Retinal pigment epithelial cell (primary cell): Measurements from ENCODE around the gene ADAM30.

Experiments used
- DNase-seq: peaks from one replicate; pipeline ENCODE4 v3.0.0-alpha.2; 2010; ENCODE audit warnings: low read depth
- H3K4me3 ChIP-seq: 2 replicates; pipeline ENCODE4 v1.5.1; 2011; ENCODE audit warnings: mild to moderate bottlenecking, low read length, control low read depth, moderate library complexity
- TF ChIP-seq, protein P1 (sequence below): conservative IDR thresholded peaks from 2 replicates; pipeline ENCODE4 v1.5.1; 2011; ENCODE audit warnings: low read depth, low read length, control low read depth, inconsistent platforms

ADAM30 gene

DNA sequence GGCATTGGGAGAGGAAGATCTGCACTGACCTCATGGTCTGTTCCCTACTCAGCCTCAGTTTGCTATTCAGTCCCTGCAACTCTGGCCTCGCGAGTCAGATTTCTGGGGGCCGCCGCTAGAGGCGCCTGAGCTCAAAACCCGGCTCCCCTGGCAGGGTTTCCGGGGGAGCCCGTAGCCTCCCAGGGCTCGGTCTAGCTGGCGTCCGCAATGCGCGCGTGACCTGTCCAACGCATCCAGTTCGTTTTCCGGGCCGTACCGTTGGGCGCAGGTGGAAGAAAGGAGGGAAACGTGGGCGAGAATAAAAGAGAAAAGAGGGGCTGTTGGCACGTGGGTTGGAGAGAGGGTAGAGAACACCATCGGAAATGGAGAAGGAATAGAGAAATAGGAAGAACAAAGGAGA is at the start of gene ADAM30:
Gene ADAM30, minus strand, starts transcription at position 213 of the 400 bp plus-strand sequence. Its CDS starts 179 bp downstream, at position 34.
- no peak within 1 kb of the TSS for H3K4me3 ChIP-seq
- DNase-seq, result no peak
- TF ChIP-seq, protein P1, sequence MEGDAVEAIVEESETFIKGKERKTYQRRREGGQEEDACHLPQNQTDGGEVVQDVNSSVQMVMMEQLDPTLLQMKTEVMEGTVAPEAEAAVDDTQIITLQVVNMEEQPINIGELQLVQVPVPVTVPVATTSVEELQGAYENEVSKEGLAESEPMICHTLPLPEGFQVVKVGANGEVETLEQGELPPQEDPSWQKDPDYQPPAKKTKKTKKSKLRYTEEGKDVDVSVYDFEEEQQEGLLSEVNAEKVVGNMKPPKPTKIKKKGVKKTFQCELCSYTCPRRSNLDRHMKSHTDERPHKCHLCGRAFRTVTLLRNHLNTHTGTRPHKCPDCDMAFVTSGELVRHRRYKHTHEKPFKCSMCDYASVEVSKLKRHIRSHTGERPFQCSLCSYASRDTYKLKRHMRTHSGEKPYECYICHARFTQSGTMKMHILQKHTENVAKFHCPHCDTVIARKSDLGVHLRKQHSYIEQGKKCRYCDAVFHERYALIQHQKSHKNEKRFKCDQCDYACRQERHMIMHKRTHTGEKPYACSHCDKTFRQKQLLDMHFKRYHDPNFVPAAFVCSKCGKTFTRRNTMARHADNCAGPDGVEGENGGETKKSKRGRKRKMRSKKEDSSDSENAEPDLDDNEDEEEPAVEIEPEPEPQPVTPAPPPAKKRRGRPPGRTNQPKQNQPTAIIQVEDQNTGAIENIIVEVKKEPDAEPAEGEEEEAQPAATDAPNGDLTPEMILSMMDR, result peak; percentile 7

DNA sequence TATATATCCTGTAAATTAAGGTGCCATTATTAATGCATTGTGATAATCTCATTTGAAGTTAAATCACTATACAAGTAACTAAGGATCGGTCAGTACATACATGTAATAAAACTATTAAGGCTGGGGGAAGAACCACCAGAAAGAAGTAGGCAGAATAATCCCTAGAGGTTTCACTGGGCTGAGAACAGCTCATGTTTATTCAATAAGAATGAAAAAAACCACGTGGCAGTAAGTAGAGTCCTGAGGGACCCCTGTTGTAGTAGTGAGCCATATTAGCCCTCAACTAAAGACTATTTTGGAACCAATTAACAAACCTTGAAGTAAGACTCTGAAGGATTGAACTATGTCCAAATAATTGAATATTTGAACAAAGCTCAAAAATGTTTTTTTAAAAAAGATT is 46.9 kb upstream of the ADAM30 start:
- TF ChIP-seq, protein P1, result no peak
- no peak overlapping the region for H3K4me3 ChIP-seq
- no peak for DNase-seq

DNA sequence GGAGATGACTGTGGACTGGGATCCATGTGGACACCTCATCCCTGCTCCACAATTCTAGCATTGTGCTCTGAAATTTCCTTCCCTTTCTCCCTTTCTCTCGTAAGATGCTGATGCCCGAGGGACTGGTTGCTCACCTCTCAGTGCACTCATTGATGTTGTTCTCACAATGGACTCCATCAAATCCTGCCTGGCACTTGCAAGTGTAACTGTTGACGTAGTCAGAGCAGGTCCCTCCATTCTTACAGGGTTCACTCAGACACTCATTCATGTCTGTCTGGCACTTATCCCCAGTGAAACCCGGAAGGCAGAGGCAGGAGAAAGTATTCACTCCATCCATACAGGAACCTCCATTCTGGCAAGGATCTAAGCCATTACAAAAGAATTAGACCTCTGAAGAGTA is 45.1 kb upstream of the ADAM30 start:
- TF ChIP-seq, protein P1, result no peak
- no peak overlapping the region for H3K4me3 ChIP-seq
- no peak for DNase-seq

DNA sequence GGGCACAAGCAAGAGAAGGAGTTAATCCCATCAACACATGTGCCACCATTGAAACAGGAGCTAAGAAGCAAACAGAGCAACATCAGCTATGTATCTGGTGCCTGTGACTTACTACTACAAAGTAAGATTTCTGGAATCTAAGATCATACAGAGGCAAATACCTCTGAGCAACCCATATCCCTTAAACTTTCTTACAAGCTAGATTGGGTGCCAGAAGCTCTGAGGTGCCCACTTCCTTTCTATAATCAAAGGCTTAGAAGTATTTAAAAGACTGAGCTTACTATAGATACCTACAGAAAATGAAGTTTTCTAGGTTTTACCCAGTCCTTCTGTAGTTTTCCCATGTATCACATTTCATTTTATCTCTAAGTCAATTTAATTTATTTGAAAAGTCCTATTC is 44.4 kb upstream of the ADAM30 start:
- DNase-seq, result no peak
- no peak overlapping the region for H3K4me3 ChIP-seq
- TF ChIP-seq, protein P1, result no peak

DNA sequence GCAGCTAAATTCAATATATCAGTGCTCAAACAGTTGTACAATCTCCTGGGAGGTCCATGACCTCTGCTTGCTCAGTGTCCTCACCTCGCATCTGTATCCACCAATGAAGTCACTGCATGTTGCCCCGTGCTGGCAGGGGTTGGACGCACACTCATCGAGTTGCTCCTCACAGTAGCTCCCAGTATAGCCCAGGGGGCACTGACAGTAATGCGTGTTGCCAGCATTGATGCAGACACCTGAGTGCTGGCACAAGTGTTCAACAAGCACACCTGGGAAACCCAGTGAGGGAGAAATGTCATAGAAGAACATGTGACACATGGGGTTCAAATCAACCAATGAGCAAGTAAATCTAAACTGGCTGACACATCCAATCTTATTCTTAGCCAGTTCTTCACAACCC is 40.9 kb upstream of the ADAM30 start:
- no peak for DNase-seq
- TF ChIP-seq, protein P1, result no peak
- H3K4me3 ChIP-seq, result no peak overlapping the region

DNA sequence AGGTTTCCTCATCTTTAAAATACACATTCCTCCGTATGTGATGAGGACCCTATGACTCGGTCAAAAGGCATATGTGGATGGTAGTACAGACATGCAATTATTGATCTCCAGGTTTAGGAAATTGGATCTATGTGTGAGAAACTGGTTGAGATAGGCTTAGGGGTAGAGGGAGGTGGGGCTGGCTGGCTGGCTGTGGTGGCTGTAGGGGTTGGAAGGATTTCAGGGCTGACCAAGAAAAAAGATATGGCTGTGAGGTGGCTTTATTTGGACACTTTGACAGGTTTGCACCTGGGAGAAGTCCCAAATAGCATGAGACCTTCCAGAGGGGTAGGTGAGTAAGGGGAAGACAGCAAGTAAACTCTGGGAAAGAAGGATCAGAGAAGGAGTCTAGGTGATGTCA is 39.6 kb upstream of the ADAM30 start:
- H3K4me3 ChIP-seq, result no peak overlapping the region
- DNase-seq, result no peak
- TF ChIP-seq, protein P1, result no peak

DNA sequence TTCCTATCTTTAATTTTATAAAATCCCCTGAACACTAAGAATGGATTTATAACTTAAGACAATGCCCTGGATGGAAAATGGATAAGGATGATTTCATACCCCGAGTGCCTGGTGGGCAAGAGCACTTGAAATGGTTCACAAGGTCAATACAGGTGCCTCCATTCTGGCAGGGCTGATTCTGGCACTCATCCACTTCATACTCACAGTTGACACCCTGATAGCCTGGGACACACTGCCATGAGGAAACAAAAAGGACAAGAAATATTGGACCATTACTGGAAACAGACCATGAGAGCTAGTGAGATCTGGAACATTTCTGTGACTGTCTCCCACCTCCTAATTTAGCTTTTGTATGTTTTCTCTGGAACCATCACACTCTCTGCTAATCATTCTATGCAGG is 39.1 kb upstream of the ADAM30 start:
- no peak overlapping the region for H3K4me3 ChIP-seq
- TF ChIP-seq, protein P1, result no peak
- DNase-seq, result no peak
